Loucy (cell line): ENCODE results near the gene DLL1.

Source experiments
- H2AFZ ChIP-seq: fragments of 200-600 bp; sonication (generic); 2 replicates; pipeline ENCODE4 v1.6.0; 2016; ENCODE audit warnings: antibody characterized with exemption, mild to moderate bottlenecking, low read length, moderate library complexity
- H3F3A ChIP-seq: fragments of 200-600 bp; 2 replicates; pipeline ENCODE4 v1.6.0; 2016; ENCODE audit warnings: antibody characterized with exemption, low read depth, mild to moderate bottlenecking
- H3K27me3 ChIP-seq: fragments of 200-600 bp; sonication (generic); 2 replicates; pipeline ENCODE4 v1.6.1; 2014; ENCODE audit warnings: low read length, mild to moderate bottlenecking; ENCODE audit not compliant: insufficient read depth, poor library complexity, severe bottlenecking
- H3K36me3 ChIP-seq: fragments of 200-600 bp; sonication (generic); 2 replicates; pipeline ENCODE4 v1.6.1; 2016; ENCODE audit warnings: low read length; ENCODE audit not compliant: insufficient read depth
- H3K4me1 ChIP-seq: fragments of 200-600 bp; sonication (generic); 2 replicates; pipeline ENCODE4 v1.5.1; 2014; ENCODE audit warnings: low read length, mild to moderate bottlenecking; ENCODE audit not compliant: insufficient read depth, poor library complexity, severe bottlenecking
- H3K4me2 ChIP-seq: fragments of 200-600 bp; sonication (generic); 2 replicates; pipeline ENCODE4 v1.6.0; 2014; ENCODE audit warnings: antibody characterized with exemption, low read length, low read depth, mild to moderate bottlenecking; ENCODE audit not compliant: poor library complexity, severe bottlenecking
- H3K4me3 ChIP-seq: fragments of 200-600 bp; sonication (generic); 2 replicates; pipeline ENCODE4 v1.5.1; 2014; ENCODE audit warnings: low read length, mild to moderate bottlenecking, mixed read lengths; ENCODE audit not compliant: poor library complexity, severe bottlenecking
- H3K79me2 ChIP-seq: fragments of 200-600 bp; sonication (generic); 2 replicates; pipeline ENCODE4 v1.6.1; 2014; ENCODE audit warnings: low read length; ENCODE audit not compliant: insufficient read depth
- H3K9ac ChIP-seq: fragments of 200-600 bp; sonication (generic); 2 replicates; pipeline ENCODE4 v1.6.0; 2014; ENCODE audit warnings: mild to moderate bottlenecking, low read depth, low read length, moderate library complexity; ENCODE audit not compliant: poor library complexity, severe bottlenecking
- H3K9me2 ChIP-seq: fragments of 200-600 bp; sonication (generic); replicated peaks from 2 replicates; pipeline ENCODE4 v1.6.1; 2016; ENCODE audit warnings: low read depth, low read length, mixed read lengths
- H3K9me3 ChIP-seq: fragments of 200-600 bp; sonication (generic); 2 replicates; pipeline ENCODE4 v1.6.1; 2014; ENCODE audit warnings: mild to moderate bottlenecking, antibody characterized with exemption, low read length, low read depth; ENCODE audit not compliant: insufficient read depth
- H4K20me1 ChIP-seq: fragments of 200-600 bp; sonication (generic); 2 replicates; pipeline ENCODE4 v1.6.0; 2014; ENCODE audit warnings: antibody characterized with exemption, low read length, mild to moderate bottlenecking; ENCODE audit not compliant: insufficient read depth, poor library complexity, severe bottlenecking
- EZH2phosphoT487 ChIP-seq: fragments of 200-600 bp; IDR thresholded peaks from 2 replicates; pipeline ENCODE4 v1.6.1; 2018; ENCODE audit warnings: antibody characterized with exemption, mild to moderate bottlenecking, moderate library complexity, borderline replicate concordance
- TF ChIP-seq, protein P1 (sequence below): fragments of 200-600 bp; sonication (generic); conservative IDR thresholded peaks from 2 replicates; pipeline ENCODE4 v1.5.1; 2014; ENCODE audit warnings: mild to moderate bottlenecking, antibody characterized with exemption, low read length

DLL1 gene

DNA sequence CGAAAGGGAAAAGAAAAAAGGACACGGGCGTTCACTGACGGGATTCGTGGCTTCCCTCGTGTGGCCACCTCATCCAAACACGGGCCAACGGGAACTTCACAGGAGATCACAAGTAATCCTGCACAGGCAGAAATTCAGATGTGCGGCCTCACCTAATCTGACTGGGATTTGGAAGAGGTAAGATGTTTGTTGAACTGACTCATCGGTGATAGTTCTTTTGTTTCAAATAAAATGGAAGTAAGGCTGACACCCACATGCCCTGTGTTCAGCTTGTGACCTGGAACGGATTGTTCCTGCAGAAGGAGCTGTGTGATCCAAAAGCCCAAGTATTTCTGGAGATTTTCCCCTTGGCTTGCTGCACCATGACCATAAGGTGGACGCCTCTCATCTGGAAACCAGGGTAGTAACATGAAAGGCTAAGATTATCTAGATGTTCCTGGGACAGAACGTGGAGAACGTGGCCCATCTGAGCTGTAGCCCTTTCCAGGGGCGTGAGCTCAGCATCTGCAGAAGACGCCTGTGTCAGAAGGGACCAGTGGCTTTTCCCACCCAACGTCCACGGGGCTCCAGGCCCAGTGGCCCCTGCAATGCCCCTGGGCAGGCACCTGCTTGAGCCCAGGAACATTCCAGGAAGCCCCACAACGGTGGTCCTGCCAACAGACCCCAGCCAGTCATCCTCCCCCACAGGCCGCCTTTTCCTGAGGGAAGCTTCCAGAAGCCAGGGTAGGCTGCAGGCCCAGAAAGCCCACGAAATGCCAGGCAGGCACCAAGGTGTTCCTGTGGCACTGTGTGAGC lies 39.7 kb downstream of the DLL1 start:
- no peaks in the 10 kb centered on the region for H3F3A ChIP-seq
- no peak overlapping the region for H3K4me2 ChIP-seq
- TF ChIP-seq EZH2phosphoT487 = no peak
- TF ChIP-seq, protein P1, sequence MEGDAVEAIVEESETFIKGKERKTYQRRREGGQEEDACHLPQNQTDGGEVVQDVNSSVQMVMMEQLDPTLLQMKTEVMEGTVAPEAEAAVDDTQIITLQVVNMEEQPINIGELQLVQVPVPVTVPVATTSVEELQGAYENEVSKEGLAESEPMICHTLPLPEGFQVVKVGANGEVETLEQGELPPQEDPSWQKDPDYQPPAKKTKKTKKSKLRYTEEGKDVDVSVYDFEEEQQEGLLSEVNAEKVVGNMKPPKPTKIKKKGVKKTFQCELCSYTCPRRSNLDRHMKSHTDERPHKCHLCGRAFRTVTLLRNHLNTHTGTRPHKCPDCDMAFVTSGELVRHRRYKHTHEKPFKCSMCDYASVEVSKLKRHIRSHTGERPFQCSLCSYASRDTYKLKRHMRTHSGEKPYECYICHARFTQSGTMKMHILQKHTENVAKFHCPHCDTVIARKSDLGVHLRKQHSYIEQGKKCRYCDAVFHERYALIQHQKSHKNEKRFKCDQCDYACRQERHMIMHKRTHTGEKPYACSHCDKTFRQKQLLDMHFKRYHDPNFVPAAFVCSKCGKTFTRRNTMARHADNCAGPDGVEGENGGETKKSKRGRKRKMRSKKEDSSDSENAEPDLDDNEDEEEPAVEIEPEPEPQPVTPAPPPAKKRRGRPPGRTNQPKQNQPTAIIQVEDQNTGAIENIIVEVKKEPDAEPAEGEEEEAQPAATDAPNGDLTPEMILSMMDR = no peak
- no peaks in the 10 kb centered on the region for H3K9me2 ChIP-seq
- H3K79me2 ChIP-seq = no peaks in the 10 kb centered on the region
- no peak overlapping the region for H3K9ac ChIP-seq
- no peak overlapping the region for H3K4me3 ChIP-seq
- no peaks in the 10 kb centered on the region for H3K9me3 ChIP-seq
- H3K27me3 ChIP-seq = no peaks in the 10 kb centered on the region
- no peak overlapping the region for H2AFZ ChIP-seq
- H4K20me1 ChIP-seq = no peaks in the 10 kb centered on the region
- no peaks in the 10 kb centered on the region for H3K36me3 ChIP-seq
- no peaks in the 10 kb centered on the region for H3K4me1 ChIP-seq

DNA sequence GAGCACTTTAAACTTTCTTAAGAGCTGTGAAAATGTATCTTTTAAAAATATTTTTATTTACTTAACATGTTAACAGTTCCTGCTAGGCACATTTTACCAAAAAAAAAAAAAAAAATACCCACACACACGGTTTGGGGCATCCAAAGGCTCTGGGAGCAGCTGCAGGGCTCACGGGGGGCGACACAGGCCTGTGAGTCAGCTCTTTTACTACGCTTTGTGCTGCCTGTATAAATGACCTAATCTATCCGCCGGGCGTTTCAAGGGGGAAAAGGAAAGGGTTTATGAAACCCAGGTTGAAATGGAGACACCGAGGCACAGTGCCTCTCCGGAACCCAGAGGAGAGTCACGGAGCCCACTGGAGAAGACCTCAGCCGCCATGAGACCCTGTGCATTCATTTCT lies 40.4 kb downstream of the DLL1 start:
- H3F3A ChIP-seq = no peaks in the 10 kb centered on the region
- no peaks in the 10 kb centered on the region for H4K20me1 ChIP-seq
- H3K36me3 ChIP-seq = no peaks in the 10 kb centered on the region
- H3K4me1 ChIP-seq = no peaks in the 10 kb centered on the region
- H2AFZ ChIP-seq = no peak overlapping the region
- TF ChIP-seq, protein P1 = no peak
- no peak for TF ChIP-seq EZH2phosphoT487
- H3K27me3 ChIP-seq = no peaks in the 10 kb centered on the region
- no peaks in the 10 kb centered on the region for H3K9me2 ChIP-seq
- H3K4me2 ChIP-seq = no peak overlapping the region
- H3K9me3 ChIP-seq = no peaks in the 10 kb centered on the region
- no peak overlapping the region for H3K4me3 ChIP-seq
- H3K9ac ChIP-seq = no peak overlapping the region
- no peaks in the 10 kb centered on the region for H3K79me2 ChIP-seq

DNA sequence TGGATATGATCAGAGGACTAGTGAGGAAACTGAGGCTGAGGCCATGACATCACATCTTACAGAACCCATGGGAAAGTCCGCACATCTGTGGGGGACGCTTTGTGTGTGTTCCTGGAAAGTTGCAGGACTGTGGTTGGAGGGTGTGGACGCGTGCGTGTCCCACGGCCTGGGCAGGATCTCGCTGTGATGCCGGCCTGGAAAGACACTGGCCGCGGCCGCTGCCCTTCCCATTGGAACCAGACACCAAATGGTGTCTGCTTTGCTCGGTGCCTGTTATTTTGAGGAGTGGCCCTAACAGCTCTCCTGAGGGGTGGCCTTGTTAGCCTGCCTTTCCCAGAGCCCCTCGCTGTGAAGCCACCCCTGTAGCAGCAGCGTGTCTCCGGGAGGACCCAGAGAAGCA lies 41.1 kb downstream of the DLL1 start:
- Histone ChIP-seq H3K9ac (no peak overlapping the region), H3K9me2 (no peaks in the 10 kb centered on the region), H3K36me3 (no peaks in the 10 kb centered on the region), H3K4me2 (no peak overlapping the region), H3K79me2 (no peaks in the 10 kb centered on the region), H3K4me1 (no peaks in the 10 kb centered on the region), H2AFZ (no peak overlapping the region), H4K20me1 (no peaks in the 10 kb centered on the region), H3K27me3 (no peaks in the 10 kb centered on the region), H3K4me3 (no peak overlapping the region), H3F3A (no peaks in the 10 kb centered on the region), H3K9me3 (no peaks in the 10 kb centered on the region)
- TF ChIP-seq, protein P1 = no peak
- no peak for TF ChIP-seq EZH2phosphoT487
